Right atrium auricular region (tissue), 2 donors: ENCODE results near the gene SLC2A5. TPM values are rescaled to one million over a fixed set of nuclear protein-coding genes. Genes with fewer than 3 reads are reported as not detected.
A peak's percentile ranks its signal among the peaks of the same experiment; 100 is the strongest.

Source experiments
- DNase-seq: peaks from one replicate; pipeline ENCODE4 v3.0.0-alpha.2; 2019; ENCODE audit warnings: low spot score
- H3K27ac ChIP-seq, 2 donors: fragments of 200-600 bp; sonication (generic); 1 replicate in 1 of 2; 2 replicates in 1 of 2; pipeline ENCODE4 v1.5.1; 2016 to 2019
- H3K27me3 ChIP-seq, 2 donors: fragments of 200-600 bp; sonication (generic); one replicate each; pipeline versions ENCODE4 v1.5.1 to v1.6.0; 2017 to 2019
- H3K36me3 ChIP-seq: fragments of 200-600 bp; sonication (generic); one replicate; pipeline ENCODE4 v1.5.1; 2016
- H3K4me1 ChIP-seq, 2 donors: fragments of 200-600 bp; sonication (generic); one replicate each; pipeline versions ENCODE4 v1.5.1 to v1.6.0; 2017 to 2019
- H3K4me3 ChIP-seq, 2 donors: fragments of 200-600 bp; sonication (generic); 1 replicate in 1 of 2; 2 replicates in 1 of 2; pipeline ENCODE4 v1.5.1; 2017 to 2019; ENCODE audit warnings: mild to moderate bottlenecking in 1 of 2, moderate library complexity in 1 of 2
- H3K9me3 ChIP-seq, 2 donors: fragments of 200-600 bp; sonication (generic); one replicate each; pipeline ENCODE4 v1.5.1; 2019
- CTCF ChIP-seq, 2 donors: fragments of 200-600 bp; sonication (generic); IDR thresholded peaks; one replicate each; pipeline ENCODE4 v1.5.1; 2019; ENCODE audit warnings: antibody characterized with exemption in 2 of 2
- total RNA-seq, 2 donors: library from RNA; depleted of rRNA; stranded (reverse); fragments of >200 nt; gene quantifications; one replicate each; pipeline ENCODE4 v1.1.0, GENCODE V29; 2016

SLC2A5 gene
- total RNA-seq, 2 donors from 2014 or later: 0.26 to 0.94 TPM

GRCh38 chr1:9009438-9010370, 59.7 kb downstream of the SLC2A5 start:
- Histone ChIP-seq H3K4me3 (no peak overlapping the region), H3K36me3 (no peaks in the 10 kb centered on the region), H3K27me3 (no peaks in the 10 kb centered on the region), H3K4me1 (peaks cover 0 to 18% of the 10 kb centered on the region in 2 donors), H3K27ac (no peak overlapping the region), H3K9me3 (no peaks in the 10 kb centered on the region)
- DNase-seq: no peak
- TF ChIP-seq CTCF (IDR thresholded peaks at IDR 0.05): peak; percentile 14 to 60

DNA sequence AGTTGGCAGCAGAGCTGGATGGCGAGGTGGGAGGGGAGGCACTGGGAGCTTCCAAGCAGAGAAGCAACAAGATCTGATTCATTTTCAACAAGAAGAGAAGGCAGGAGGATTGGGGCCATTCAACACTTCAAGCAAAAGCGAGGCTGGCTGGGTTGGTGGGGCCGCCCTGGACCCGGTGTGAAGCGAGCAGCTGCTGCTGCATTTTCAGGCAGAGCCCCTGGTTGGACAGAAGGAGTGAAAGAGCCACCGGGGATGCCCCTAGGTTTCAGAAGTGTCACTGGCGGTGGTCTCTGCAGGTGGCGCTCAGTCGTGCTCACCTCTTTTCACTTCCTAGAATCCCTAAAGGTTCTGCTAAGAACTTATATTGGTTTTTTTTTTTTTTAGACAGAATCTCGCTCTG, 61.2 kb downstream of the SLC2A5 start:
- Histone ChIP-seq H3K4me1 (peaks cover 0 to 18% of the 10 kb centered on the region in 2 donors), H3K27me3 (no peaks in the 10 kb centered on the region), H3K4me3 (no peak overlapping the region), H3K36me3 (no peaks in the 10 kb centered on the region), H3K9me3 (no peaks in the 10 kb centered on the region), H3K27ac (no peak overlapping the region)
- no peak for DNase-seq
- TF ChIP-seq CTCF (IDR thresholded peaks at IDR 0.05): no peak

GRCh38 chr1:9006956-9007615, 62.3 kb downstream of the SLC2A5 start:
- no peak for DNase-seq
- no peak overlapping the region for H3K27ac ChIP-seq
- no peak for TF ChIP-seq CTCF (IDR thresholded peaks at IDR 0.05)
- no peaks in the 10 kb centered on the region for H3K9me3 ChIP-seq
- no peaks in the 10 kb centered on the region for H3K36me3 ChIP-seq
- no peaks in the 10 kb centered on the region for H3K27me3 ChIP-seq
- H3K4me1 ChIP-seq: peaks cover 0 to 18% of the 10 kb centered on the region in 2 donors
- H3K4me3 ChIP-seq: no peak overlapping the region

DNA sequence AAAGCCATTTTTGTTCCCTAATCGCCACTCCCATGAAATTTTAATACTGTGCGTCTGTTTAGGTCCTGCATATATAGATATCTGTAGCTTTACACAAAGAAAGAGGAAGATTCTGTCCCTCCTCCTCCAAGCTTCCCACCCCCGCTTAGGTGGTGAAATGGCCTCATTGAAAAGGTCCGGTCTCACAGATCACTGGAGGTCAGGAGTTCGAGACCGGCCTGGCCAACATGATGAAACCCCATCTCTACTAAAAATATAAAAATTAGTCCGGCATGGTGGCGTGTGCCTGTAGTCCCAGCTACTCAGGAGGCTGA, 64.1 kb downstream of the SLC2A5 start:
- no peak overlapping the region for H3K27ac ChIP-seq
- H3K36me3 ChIP-seq: no peaks in the 10 kb centered on the region
- TF ChIP-seq CTCF (IDR thresholded peaks at IDR 0.05): peak in 1 of 2 donors; percentile 12
- H3K9me3 ChIP-seq: no peaks in the 10 kb centered on the region
- no peaks in the 10 kb centered on the region for H3K27me3 ChIP-seq
- H3K4me1 ChIP-seq: peaks cover 0 to 12% of the 10 kb centered on the region in 2 donors
- no peak for DNase-seq
- no peak overlapping the region for H3K4me3 ChIP-seq

DNA sequence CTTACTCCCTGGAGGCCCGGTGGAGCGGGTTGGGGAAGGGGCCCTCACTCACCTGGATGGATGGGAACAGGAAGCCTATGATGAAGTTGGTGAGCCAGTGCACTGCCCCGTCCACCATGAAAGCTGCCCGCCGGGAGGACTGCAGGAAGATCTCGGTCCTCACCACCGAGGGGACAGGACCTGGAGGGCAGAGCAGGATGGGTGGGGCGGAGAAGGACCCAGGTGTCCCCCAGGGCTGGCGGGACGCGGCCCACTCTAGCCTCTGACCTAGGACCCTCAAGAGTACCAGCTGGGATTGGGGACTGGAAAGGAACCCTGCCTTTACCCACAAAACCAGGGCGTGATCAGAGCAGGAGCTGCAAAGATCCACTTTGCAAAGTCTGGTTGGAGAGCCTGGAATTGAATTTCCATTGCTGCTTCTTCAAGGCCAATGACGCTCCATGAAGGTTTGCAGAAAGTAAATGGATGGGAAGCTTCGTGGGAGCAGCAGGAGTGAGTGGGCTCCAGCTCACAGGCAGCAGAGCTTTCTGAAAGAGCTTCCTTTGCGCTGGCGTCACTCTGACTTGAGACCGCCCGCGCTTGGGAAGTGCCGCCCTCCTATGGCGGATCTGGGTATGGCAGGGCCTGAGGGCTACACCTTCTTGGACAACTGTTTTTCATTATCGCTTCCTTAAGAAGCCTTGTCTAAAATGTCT, 64.6 kb downstream of the SLC2A5 start:
- peak; percentile 96 to 97 for TF ChIP-seq CTCF (IDR thresholded peaks at IDR 0.05)
- H3K27ac ChIP-seq: no peak overlapping the region
- no peaks in the 10 kb centered on the region for H3K36me3 ChIP-seq
- no peak overlapping the region for H3K4me3 ChIP-seq
- peaks cover 0 to 7% of the 10 kb centered on the region in 2 donors for H3K4me1 ChIP-seq
- no peaks in the 10 kb centered on the region for H3K27me3 ChIP-seq
- DNase-seq: peak; percentile 87
- no peaks in the 10 kb centered on the region for H3K9me3 ChIP-seq
